Karpas-422 (cell line): ENCODE data around the gene AIM2. TPM values are rescaled to one million over a fixed set of nuclear protein-coding genes. Genes with fewer than 3 reads are reported as not detected.
"Not testable (repeated sequence)": the region's sequence is repeated elsewhere in the genome, so short reads cannot be mapped to it uniquely, and the experiment has no call there.

Experiments used
- DNase-seq: peaks from one replicate; pipeline ENCODE4 v3.0.0-alpha.2; 2015
- H2AFZ ChIP-seq: fragments of 200-600 bp; sonication (generic); 2 replicates; pipeline ENCODE4 v1.6.1; 2014; ENCODE audit warnings: antibody characterized with exemption, low read length, mixed read lengths
- H3K27ac ChIP-seq: fragments of 200-600 bp; sonication (generic); 2 replicates; pipeline ENCODE4 v1.5.1; 2014; ENCODE audit warnings: mild to moderate bottlenecking, low read length, moderate library complexity
- H3K27me3 ChIP-seq: fragments of 200-600 bp; sonication (generic); 2 replicates; pipeline ENCODE4 v1.6.1; 2014; ENCODE audit warnings: low read length, mixed read lengths
- H3K36me3 ChIP-seq: fragments of 200-600 bp; sonication (generic); 2 replicates; pipeline ENCODE4 v1.6.1; 2014; ENCODE audit warnings: low read length, mixed read lengths; ENCODE audit not compliant: insufficient read depth
- H3K4me1 ChIP-seq: fragments of 200-600 bp; sonication (generic); 2 replicates; pipeline ENCODE4 v1.6.1; 2014; ENCODE audit warnings: mild to moderate bottlenecking, low read length, mixed read lengths
- H3K4me2 ChIP-seq: fragments of 200-600 bp; sonication (generic); 2 replicates; pipeline ENCODE4 v1.6.1; 2014; ENCODE audit warnings: low read length, low read depth, mild to moderate bottlenecking; ENCODE audit not compliant: poor library complexity, severe bottlenecking
- H3K4me3 ChIP-seq: fragments of 200-600 bp; sonication (generic); 2 replicates; pipeline ENCODE4 v1.5.1; 2014; ENCODE audit warnings: mild to moderate bottlenecking, antibody characterized with exemption, low read length, mixed read lengths
- H3K79me2 ChIP-seq: fragments of 200-600 bp; sonication (generic); 2 replicates; pipeline ENCODE4 v1.6.1; 2014; ENCODE audit warnings: mild to moderate bottlenecking, low read length, mixed read lengths
- H3K9ac ChIP-seq: fragments of 200-600 bp; sonication (generic); 2 replicates; pipeline ENCODE4 v1.6.0; 2014; ENCODE audit warnings: low read length
- H3K9me2 ChIP-seq: fragments of 200-600 bp; sonication (generic), shearing (Covaris generic); replicated peaks from 2 replicates; pipeline ENCODE4 v1.6.0; 2014; ENCODE audit warnings: mild to moderate bottlenecking, low read length, moderate library complexity; ENCODE audit not compliant: insufficient read depth
- H3K9me3 ChIP-seq: fragments of 300-700, 200-600 bp; sonication (generic); 2 replicates; pipeline ENCODE4 v1.6.1; 2014; ENCODE audit warnings: low read length, mixed read lengths
- H4K20me1 ChIP-seq: fragments of 200-600 bp; sonication (generic); 2 replicates; pipeline ENCODE4 v1.6.1; 2014; ENCODE audit warnings: mild to moderate bottlenecking, antibody characterized with exemption, low read length, low read depth; ENCODE audit not compliant: insufficient read depth
- total RNA-seq: library from RNA; depleted of rRNA; stranded (reverse); fragments of >200 nt; shearing (Covaris generic); gene quantifications from 2 replicates; pipeline ENCODE4 v1.2.3, GENCODE V29; 2014; ENCODE audit warnings: low replicate concordance

AIM2 gene
- total RNA-seq, 1 experiment from 2014 or later = 2.1 TPM

- no peak overlapping the region for H3K27ac ChIP-seq
- H3K4me1 ChIP-seq = no peaks in the 10 kb centered on the region
- no peak for DNase-seq
- no peaks in the 10 kb centered on the region for H3K9me2 ChIP-seq
- H3K36me3 ChIP-seq = peaks cover 5% of the 10 kb centered on the region; the same call in 1 of the 2 replicates
- H3K9ac ChIP-seq = no peak overlapping the region
- no peaks in the 10 kb centered on the region for H3K79me2 ChIP-seq
- H3K9me3 ChIP-seq = no peaks in the 10 kb centered on the region
- H2AFZ ChIP-seq = no peak overlapping the region
- no peak overlapping the region for H3K4me2 ChIP-seq
- H3K4me3 ChIP-seq = no peak overlapping the region
- no peaks in the 10 kb centered on the region for H3K27me3 ChIP-seq
- no peaks in the 10 kb centered on the region for H4K20me1 ChIP-seq
Observed at GRCh38 chr1:159051436-159051835, 25.1 kb downstream of the AIM2 start.

GRCh38 chr1:159046486-159046885, 30.1 kb downstream of the AIM2 start:
- not testable (repeated sequence) for H3K27me3 ChIP-seq, H3K9me3 ChIP-seq, H3K36me3 ChIP-seq, H3K4me2 ChIP-seq, H2AFZ ChIP-seq, H4K20me1 ChIP-seq, H3K79me2 ChIP-seq, DNase-seq, H3K4me1 ChIP-seq, H3K9ac ChIP-seq, H3K4me3 ChIP-seq, H3K27ac ChIP-seq, H3K9me2 ChIP-seq

GRCh38 chr1:159040893-159041724, 35.5 kb downstream of the AIM2 start:
- H4K20me1 ChIP-seq = no peaks in the 10 kb centered on the region
- no peak overlapping the region for H3K27ac ChIP-seq
- H3K9me2 ChIP-seq = no peaks in the 10 kb centered on the region
- DNase-seq = no peak
- H3K36me3 ChIP-seq = no peaks in the 10 kb centered on the region
- H3K9ac ChIP-seq = no peak overlapping the region
- no peak overlapping the region for H2AFZ ChIP-seq
- no peaks in the 10 kb centered on the region for H3K9me3 ChIP-seq
- no peaks in the 10 kb centered on the region for H3K27me3 ChIP-seq
- no peak overlapping the region for H3K4me3 ChIP-seq
- H3K4me1 ChIP-seq = no peaks in the 10 kb centered on the region
- no peak overlapping the region for H3K4me2 ChIP-seq
- no peaks in the 10 kb centered on the region for H3K79me2 ChIP-seq

GRCh38 chr1:159040206-159040605, 36.4 kb downstream of the AIM2 start:
- H3K79me2 ChIP-seq = no peaks in the 10 kb centered on the region

GRCh38 chr1:159030877-159031447, 45.6 kb downstream of the AIM2 start:
- Histone ChIP-seq H3K4me3 (no peak overlapping the region), H3K79me2 (peaks cover 11% of the 10 kb centered on the region), H3K9me2 (no peaks in the 10 kb centered on the region), H3K4me1 (no peaks in the 10 kb centered on the region), H3K9me3 (no peaks in the 10 kb centered on the region), H3K27me3 (no peaks in the 10 kb centered on the region), H3K4me2 (no peak overlapping the region), H3K36me3 (peaks cover 3% of the 10 kb centered on the region; the same call in 1 of the 2 replicates), H4K20me1 (no peaks in the 10 kb centered on the region), H3K27ac (no peak overlapping the region), H2AFZ (no peak overlapping the region), H3K9ac (no peak overlapping the region)
- no peak for DNase-seq

More at GRCh38 chr1:159040206-159040605, 36.4 kb downstream of the AIM2 start:
- Histone ChIP-seq H3K9me3 (no peaks in the 10 kb centered on the region), H4K20me1 (no peaks in the 10 kb centered on the region), H3K36me3 (no peaks in the 10 kb centered on the region; the same call in 1 of the 2 replicates), H3K9ac (no peak overlapping the region), H3K4me2 (no peak overlapping the region), H2AFZ (no peak overlapping the region), H3K27me3 (no peaks in the 10 kb centered on the region), H3K4me3 (no peak overlapping the region), H3K9me2 (no peaks in the 10 kb centered on the region), H3K4me1 (no peaks in the 10 kb centered on the region), H3K27ac (no peak overlapping the region)
- no peak for DNase-seq

GRCh38 chr1:159030311-159030710, 46.3 kb downstream of the AIM2 start:
- DNase-seq = no peak
- Histone ChIP-seq H3K27me3 (no peaks in the 10 kb centered on the region), H3K4me3 (no peak overlapping the region), H4K20me1 (no peaks in the 10 kb centered on the region), H2AFZ (no peak overlapping the region), H3K9ac (no peak overlapping the region), H3K27ac (no peak overlapping the region), H3K79me2 (peaks cover 11% of the 10 kb centered on the region), H3K9me3 (no peaks in the 10 kb centered on the region), H3K9me2 (no peaks in the 10 kb centered on the region), H3K4me2 (no peak overlapping the region), H3K4me1 (no peaks in the 10 kb centered on the region), H3K36me3 (0 out of 2 replicates have a peak, but pooled peaks cover 3% of the 10 kb centered on the region)

- H3K4me2 ChIP-seq = not testable (repeated sequence)
Observed at GRCh38 chr1:159026841-159027240, 49.7 kb downstream of the AIM2 start.

GRCh38 chr1:159025043-159025442, 51.5 kb downstream of the AIM2 start:
- Histone ChIP-seq H4K20me1 (no peaks in the 10 kb centered on the region), H3K4me1 (no peaks in the 10 kb centered on the region), H3K4me3 (no peak overlapping the region), H3K36me3 (0 out of 2 replicates have a peak, but pooled peaks cover 3% of the 10 kb centered on the region), H2AFZ (no peak overlapping the region), H3K79me2 (peaks cover 7% of the 10 kb centered on the region; the same call in 1 of the 2 replicates), H3K9ac (no peak overlapping the region), H3K27me3 (no peaks in the 10 kb centered on the region), H3K27ac (no peak overlapping the region), H3K9me2 (no peaks in the 10 kb centered on the region), H3K9me3 (no peaks in the 10 kb centered on the region), H3K4me2 (no peak overlapping the region)
- DNase-seq = no peak

More at GRCh38 chr1:159026841-159027240, 49.7 kb downstream of the AIM2 start:
- peaks cover 11% of the 10 kb centered on the region for H3K79me2 ChIP-seq
- not testable (repeated sequence) for H3K27ac ChIP-seq, DNase-seq, H3K9ac ChIP-seq, H3K4me1 ChIP-seq, H4K20me1 ChIP-seq, H3K36me3 ChIP-seq, H3K9me2 ChIP-seq, H3K9me3 ChIP-seq, H2AFZ ChIP-seq, H3K27me3 ChIP-seq, H3K4me3 ChIP-seq
